GM18505 (cell line): ENCODE results near the gene MAP2K5.
A peak's percentile ranks its signal among the peaks of the same experiment; 100 is the strongest.

Source experiments
- ATAC-seq: cut with Tn5 transposase; IDR thresholded peaks from one replicate; pipeline ENCODE4 v1.9.1; 2021; ENCODE audit not compliant: unreplicated experiment
- POLR2A ChIP-seq: IDR thresholded peaks from 4 replicates; pipeline ENCODE4 v1.6.1; 2011; ENCODE audit warnings: borderline replicate concordance; ENCODE audit not compliant: insufficient read depth, insufficient read length; ENCODE audit errors: extremely low read depth

The MAP2K5 gene

DNA sequence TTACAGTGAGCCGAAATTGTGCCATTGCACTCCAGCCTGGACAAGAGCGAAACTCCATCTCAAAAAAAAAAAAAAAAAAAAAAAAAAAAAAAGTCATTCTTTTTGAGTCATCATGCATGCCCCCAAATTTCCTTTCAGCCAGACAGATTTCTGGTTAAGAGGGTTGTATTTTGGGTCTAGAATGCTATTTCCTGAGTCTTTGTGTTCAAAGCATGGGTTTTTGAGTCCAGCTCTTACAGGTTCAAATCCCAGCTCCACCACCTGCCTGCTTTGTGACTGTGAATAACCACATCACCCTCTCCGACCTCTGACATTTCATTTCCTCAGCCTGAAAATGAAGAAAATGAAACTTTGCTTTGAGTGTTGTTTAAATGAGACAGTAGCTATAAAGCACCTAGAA, 30.9 kb upstream of the MAP2K5 start:
- ATAC-seq = no peak

DNA sequence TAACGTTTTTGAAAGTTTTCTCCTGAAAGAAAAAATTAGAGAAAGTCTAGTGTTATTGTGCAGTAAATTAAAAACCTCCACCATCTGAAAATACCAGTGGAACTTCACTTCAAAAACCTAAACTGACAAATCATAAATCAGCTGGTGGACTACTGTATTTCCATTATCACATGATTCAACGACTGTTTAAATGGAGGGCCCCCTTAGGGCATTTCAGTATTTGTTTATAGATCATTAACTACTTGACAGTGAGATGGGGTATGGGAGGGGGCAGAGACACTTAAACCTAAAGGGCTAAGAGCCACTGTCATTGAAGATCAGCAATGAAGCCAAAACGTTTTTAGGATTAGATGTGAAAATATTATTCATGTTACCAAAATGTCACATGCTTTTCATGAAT, 30.4 kb upstream of the MAP2K5 start:
- ATAC-seq = no peak
- TF ChIP-seq POLR2A = no peak

More for the DNA sequence above, 30.9 kb upstream of the MAP2K5 start:
- TF ChIP-seq POLR2A = no peak

- ATAC-seq = no peak
- no peak for TF ChIP-seq POLR2A
Observed at GRCh38 chr15:67512933-67513714, 29.4 kb upstream of the MAP2K5 start.

- no peak for ATAC-seq
- no peak for TF ChIP-seq POLR2A
Observed at GRCh38 chr15:67515090-67515489, 27.4 kb upstream of the MAP2K5 start.

DNA sequence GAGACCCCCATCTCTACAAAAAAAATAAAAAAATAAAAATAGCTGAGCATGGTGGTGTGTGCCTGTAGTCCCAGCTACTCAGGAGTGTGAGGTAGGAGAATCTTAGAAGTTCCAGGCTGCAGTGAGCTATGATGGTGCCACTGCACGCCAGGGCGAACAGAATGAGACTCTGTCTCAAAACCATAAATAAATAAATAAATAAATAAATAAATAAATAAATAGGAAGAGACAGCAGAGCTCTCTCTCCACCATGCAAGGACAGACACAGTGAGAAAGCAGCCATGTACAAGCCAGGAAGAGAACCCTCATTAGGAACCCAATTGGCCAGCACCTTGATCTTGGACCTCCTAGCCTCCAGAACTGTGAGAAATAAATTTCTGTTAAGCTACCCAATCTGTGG, 26.9 kb upstream of the MAP2K5 start:
- no peak for ATAC-seq
- no peak for TF ChIP-seq POLR2A

DNA sequence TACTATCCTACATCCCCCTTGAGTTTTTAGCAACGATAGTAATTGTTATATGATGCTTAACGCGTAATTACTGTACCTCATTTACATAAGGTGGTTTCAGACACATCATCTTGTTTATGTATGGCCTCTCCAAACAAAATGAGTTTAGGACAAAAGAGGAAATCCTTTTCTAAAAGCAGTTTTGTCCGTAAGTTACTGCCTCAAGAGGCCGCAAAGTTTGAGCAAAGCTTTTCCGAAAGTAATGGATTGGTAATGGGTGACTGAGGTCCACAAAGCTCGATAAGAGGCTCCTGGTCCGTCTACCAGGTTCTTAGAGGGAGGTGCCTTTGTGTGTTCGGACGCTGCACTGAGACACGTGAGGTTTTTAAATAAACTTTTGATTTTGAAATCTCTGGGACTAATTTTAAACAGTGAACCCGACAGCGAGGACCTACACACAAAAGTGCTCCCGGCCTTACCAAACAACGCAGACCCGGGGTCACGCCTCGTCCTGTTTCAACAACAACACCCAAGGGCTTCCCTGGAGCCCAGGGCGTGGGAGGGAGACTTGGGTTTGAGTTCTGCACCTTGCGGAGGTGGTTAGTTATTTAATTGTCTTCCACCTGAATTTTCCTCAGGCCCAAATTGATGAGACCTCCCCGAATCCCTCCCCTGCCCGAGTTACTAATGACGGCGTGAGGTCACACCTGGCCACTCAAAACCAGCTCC, 22.0 kb upstream of the MAP2K5 start:
- TF ChIP-seq POLR2A = no peak
- ATAC-seq = no peak

DNA sequence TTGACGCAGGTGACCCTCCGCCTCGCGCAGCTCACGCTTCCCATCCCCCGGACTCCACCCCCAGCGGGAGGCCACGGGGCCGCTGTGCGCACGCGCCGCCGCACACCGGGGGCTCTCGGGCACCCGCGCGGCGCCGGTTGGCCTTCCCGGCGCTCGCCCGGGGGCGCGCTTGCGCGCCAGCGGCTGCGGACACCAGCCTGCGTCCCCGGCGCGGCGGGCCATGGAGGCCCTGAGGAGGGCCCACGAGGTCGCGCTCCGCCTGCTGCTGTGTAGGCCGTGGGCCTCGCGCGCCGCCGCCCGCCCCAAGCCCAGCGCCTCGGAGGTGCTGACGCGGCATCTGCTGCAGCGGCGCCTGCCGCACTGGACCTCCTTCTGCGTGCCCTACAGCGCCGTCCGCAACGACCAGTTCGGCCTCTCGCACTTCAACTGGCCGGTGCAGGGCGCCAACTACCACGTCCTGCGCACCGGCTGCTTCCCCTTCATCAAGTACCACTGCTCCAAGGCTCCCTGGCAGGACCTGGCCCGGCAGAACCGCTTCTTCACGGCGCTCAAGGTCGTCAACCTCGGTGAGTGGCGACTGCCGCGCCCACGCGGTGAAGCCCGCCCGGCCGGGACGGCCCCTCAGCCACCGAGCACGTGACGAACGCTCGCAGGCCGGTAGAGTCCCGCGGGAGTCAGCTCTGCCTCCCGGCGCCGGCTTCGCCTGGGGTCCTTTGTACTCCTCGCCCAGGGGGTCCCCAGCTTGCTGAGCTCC, 21.3 kb upstream of the MAP2K5 start, which contains the start of gene C15orf61:
C15orf61 (plus strand) TSS at position 103 of the 754 bp plus-strand sequence; CDS start at position 221, 118 bp downstream.
- TF ChIP-seq POLR2A = peak; percentile 85
- peak; percentile 80 for ATAC-seq

DNA sequence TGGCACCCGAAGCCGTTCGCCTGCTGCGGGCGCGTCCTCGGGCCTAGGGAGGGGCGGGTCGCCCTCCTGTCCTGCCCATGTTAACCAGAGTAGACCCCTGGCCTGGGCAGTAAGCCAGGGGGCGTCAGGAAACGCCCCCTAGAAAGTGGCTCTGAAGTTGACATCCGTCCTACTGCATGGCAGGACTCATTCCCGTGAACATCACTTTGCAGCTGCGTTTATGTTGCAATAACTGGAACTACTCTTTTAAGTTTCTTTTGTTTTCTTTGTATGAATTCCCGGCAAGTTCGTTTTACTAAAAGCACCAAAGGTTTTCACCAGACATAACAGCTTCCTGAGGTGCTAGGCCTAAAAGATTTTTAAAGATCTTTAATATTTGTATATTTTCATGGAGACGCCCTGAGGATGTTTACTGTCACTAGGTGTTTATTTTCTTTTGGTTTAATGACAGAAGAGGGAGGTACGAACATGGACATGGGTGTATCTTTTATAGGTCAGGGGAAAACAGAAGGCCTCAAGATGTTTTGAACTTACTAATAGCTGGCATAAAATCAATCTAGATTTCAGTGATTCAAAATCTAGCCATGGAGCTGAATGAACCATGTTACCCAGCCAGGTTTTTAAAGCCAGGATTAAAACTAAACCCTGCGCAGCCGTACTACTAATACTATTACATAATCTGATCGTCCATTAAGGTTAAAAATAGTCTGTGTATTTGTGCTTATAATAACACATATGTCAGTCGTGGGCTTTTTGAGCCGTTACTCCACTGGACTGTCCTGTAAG, 20.5 kb upstream of the MAP2K5 start:
- no peak for ATAC-seq
- TF ChIP-seq POLR2A = no peak

GRCh38 chr15:67523330-67523729, 19.2 kb upstream of the MAP2K5 start:
- no peak for TF ChIP-seq POLR2A
- ATAC-seq = no peak

DNA sequence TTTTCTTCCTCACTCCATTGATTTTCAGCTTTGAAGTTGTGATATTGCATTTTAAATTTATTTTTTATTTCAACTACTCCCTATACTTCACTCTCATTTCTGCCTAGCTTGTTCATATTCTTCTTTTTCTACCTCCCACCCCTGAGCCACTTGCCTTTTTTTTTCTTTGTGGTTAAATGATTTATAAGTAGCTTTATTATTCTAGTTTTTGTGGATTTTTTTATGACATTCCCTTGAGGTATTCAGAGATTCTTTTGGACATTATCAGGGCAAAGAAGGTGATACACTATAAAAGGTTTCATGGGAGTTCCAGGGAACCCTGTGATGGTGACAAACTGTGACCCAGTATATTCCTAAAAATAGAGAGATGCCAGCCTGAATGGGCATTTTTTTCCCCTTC, 18.3 kb upstream of the MAP2K5 start:
- TF ChIP-seq POLR2A = no peak
- ATAC-seq = no peak

DNA sequence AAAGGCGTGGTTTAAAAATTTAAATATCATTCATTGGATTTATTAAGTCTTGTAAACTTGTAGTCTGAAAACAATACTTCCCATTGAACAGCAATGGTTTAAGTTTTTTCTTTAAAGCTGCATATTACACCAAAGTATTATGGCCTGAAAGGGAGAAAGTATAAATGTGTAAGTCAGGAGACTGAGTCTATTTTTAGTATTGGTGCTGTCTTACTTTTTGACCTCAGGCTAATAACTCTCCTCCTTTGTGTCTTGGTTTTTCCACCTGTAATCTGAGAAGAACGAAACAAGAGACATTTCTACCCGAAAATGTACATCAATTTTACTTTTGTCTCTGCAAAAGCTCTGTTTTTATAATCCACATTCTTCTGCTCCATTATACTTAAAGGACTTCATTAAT, 14.0 kb upstream of the MAP2K5 start:
- no peak for ATAC-seq
- no peak for TF ChIP-seq POLR2A

- no peak for TF ChIP-seq POLR2A
Observed at GRCh38 chr15:67531379-67531914, 11.1 kb upstream of the MAP2K5 start.

More at GRCh38 chr15:67531379-67531914, 11.1 kb upstream of the MAP2K5 start:
- ATAC-seq = no peak
